HUES64 (cell line): Measurements from ENCODE around the gene RABL3.
"Not testable (repeated sequence)": the region's sequence is repeated elsewhere in the genome, so short reads cannot be mapped to it uniquely, and the experiment has no call there.

ENCODE experiments used
- H3K27ac ChIP-seq: 2 replicates; pipeline ENCODE4 v1.7.0; 2013; ENCODE audit warnings: low read depth, low read length, inconsistent platforms
- H3K27me3 ChIP-seq: 2 replicates; pipeline ENCODE4 v1.6.1; 2013; ENCODE audit warnings: mild to moderate bottlenecking, low read length; ENCODE audit not compliant: insufficient read depth
- H3K36me3 ChIP-seq: 2 replicates; pipeline ENCODE4 v1.6.1; 2013; ENCODE audit warnings: mild to moderate bottlenecking, low read length; ENCODE audit not compliant: insufficient read depth
- H3K4me1 ChIP-seq: 2 replicates; pipeline ENCODE4 v1.6.1; 2013; ENCODE audit warnings: mild to moderate bottlenecking, low read length, moderate library complexity; ENCODE audit not compliant: insufficient read depth
- H3K4me3 ChIP-seq: 2 replicates; pipeline ENCODE4 v1.5.1; 2013; ENCODE audit warnings: mild to moderate bottlenecking, low read length, moderate library complexity
- H3K9ac ChIP-seq: 2 replicates; pipeline ENCODE4 v1.6.1; 2013; ENCODE audit warnings: mild to moderate bottlenecking, low read depth, low read length
- H3K9me3 ChIP-seq: 2 replicates; pipeline ENCODE4 v1.6.1; 2013; ENCODE audit warnings: low read depth, low read length; ENCODE audit not compliant: insufficient read depth
- WGBS: fragments of 150-250, 120-280 bp; methylation state at CpG from one replicate; pipeline ENCODE4 v1.1.7; 2013; ENCODE audit warnings: missing lambda C conversion rate; 5-methylcytosine and 5-hydroxymethylcytosine counted together

Gene RABL3

DNA sequence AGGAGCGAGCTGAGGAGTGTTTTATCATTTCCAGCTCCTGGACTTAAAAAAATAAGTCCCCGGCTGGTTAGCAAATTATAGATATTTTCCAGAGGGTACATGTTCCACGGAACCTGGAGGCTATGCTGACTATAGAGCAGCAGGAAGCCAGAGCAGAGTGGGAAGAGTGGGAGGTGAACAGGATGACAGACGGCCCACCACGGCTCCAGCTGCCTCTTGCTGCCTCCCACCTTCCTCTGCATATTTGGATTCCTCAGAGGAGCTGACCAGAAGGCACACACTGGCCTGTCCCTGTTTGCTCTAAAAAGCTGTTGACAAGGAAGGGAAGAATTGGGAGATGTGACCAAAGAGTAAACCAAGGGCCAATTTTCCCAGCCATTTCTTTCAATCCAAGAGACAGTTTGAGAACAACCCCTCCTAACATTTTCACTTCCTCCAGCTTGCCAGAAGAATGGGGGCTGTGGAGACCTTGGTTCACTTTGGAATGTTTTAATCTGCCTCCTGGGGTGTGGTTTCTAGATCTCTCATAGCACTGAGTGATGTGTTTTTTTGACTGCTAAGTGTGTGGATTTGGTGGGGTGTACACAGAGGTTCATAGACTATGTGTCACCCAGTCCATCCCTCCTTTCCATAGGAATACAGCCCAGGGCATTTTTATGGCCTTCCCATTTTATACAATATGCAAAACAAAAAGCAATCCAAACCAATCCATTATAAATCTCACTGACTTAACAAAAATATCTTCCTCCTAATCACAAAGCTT is 97.1 kb downstream of the RABL3 start:
- Histone ChIP-seq H3K9ac (no peak overlapping the region), H3K36me3 (no peaks in the 10 kb centered on the region), H3K9me3 (no peaks in the 10 kb centered on the region), H3K4me3 (no peak overlapping the region), H3K27me3 (no peaks in the 10 kb centered on the region), H3K4me1 (no peaks in the 10 kb centered on the region), H3K27ac (no peak overlapping the region)
- 81% methylated on average over 5 of the region's 5 CpGs for WGBS

DNA sequence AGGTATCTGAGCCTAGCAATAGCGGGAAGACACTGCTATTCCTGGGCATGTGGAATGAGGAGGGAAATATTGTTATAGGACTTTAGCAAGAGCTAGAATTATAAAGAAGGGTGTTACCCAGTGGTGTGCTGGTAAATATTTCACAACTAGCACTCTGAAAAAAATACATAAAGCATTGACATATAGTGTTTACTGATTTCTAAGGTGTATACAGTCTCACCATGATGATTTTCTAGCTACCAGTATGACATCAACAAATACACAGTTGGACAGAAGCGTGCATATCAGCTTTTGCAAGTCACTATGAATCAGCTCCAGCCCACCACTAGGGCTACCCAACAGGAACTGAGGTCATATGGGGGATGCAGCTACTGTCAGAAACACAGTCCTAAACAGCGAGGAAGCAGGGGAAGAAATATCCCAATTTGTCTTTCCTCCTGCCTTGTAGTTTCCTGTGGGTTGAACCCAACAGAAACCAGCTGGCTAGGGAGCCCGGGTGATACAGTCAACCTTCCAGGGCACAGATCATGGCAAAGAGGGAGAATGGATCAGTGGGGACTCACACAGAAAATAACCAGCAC is 99.9 kb downstream of the RABL3 start:
- H3K9me3 ChIP-seq = no peaks in the 10 kb centered on the region
- no peak overlapping the region for H3K27ac ChIP-seq
- H3K36me3 ChIP-seq = no peaks in the 10 kb centered on the region
- H3K9ac ChIP-seq = no peak overlapping the region
- 92% methylated on average over 4 of the region's 4 CpGs for WGBS
- H3K4me1 ChIP-seq = no peaks in the 10 kb centered on the region
- no peak overlapping the region for H3K4me3 ChIP-seq
- no peaks in the 10 kb centered on the region for H3K27me3 ChIP-seq

DNA sequence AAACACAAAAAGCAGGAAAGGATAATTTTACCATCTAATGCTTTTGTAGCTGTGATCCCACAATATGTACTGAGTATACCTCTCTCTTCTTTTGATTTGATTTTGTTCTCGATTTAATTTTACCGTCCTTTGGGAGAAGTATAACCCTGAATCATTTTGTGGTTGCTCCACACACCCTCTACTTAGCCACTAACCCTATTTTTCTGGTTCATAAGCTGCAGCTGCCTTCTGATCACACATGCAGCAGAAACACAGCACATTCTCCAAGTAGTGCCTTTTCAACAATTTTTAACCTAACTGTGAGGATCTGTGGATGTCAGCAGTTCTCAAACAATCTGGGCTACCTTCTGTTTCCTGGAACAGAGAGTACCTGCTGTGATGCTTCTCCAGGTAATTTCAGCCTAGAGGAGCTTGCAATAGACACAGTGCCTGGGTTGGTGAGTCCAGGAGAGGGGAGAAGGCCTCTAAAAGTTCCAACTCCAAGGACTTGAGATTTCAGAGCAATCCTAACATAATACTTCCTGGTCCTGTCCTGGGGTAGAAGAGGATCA is 100.5 kb downstream of the RABL3 start:
- Histone ChIP-seq H3K27ac (no peak overlapping the region), H3K27me3 (no peaks in the 10 kb centered on the region), H3K36me3 (no peaks in the 10 kb centered on the region), H3K9ac (no peak overlapping the region), H3K4me1 (no peaks in the 10 kb centered on the region), H3K4me3 (no peak overlapping the region), H3K9me3 (no peaks in the 10 kb centered on the region)
- 99% methylated on average over 2 of the region's 2 CpGs for WGBS

DNA sequence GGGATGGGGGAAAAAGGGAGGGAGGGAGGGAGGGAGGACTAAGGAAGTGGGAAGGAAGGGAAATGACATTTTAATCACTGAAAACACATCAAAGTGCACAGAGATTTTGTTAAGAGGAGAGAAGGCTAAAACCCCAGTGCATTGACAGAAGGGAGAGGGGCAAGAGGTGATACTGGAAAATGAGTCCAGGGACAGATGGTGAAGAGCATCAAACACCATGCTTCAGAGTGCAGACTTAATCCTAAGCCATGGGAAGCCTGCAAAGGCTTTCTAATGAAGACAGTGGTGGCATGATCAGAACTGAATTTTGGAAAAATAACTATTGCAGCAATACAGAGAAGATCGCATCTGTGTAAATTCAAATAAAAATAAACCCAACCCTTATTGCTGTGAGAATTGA is 102.1 kb downstream of the RABL3 start:
- H3K27me3 ChIP-seq = no peaks in the 10 kb centered on the region
- no CpG with 5 or more reads among the region's 1 CpG for WGBS
- H3K4me1 ChIP-seq = no peaks in the 10 kb centered on the region
- H3K9ac ChIP-seq = no peak overlapping the region
- H3K27ac ChIP-seq = no peak overlapping the region
- no peak overlapping the region for H3K4me3 ChIP-seq
- H3K36me3 ChIP-seq = no peaks in the 10 kb centered on the region
- no peaks in the 10 kb centered on the region for H3K9me3 ChIP-seq

DNA sequence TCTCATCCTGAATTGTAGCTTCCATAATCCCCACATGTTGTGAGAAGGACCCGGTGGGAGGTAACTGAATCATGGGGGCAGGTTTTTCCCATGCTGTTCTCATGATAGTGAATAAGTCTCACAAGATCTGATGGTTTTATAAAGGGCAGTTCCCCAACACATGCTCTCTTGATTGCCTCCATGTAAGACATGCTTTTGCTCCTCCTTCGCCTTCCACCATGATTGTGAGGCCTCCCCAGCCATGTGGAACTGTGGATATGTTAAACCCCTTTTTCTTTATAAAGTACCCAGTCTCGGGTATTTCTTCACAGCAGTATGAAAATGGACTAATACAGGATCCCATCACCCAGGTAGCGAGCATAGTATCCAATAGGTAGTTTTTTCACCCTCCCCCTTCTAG is 103.5 kb downstream of the RABL3 start:
- H3K9ac ChIP-seq, H3K27me3 ChIP-seq, H3K4me1 ChIP-seq, H3K36me3 ChIP-seq, H3K9me3 ChIP-seq, H3K4me3 ChIP-seq, H3K27ac ChIP-seq: not testable (repeated sequence)
- 93% methylated on average over 4 of the region's 4 CpGs for WGBS

DNA sequence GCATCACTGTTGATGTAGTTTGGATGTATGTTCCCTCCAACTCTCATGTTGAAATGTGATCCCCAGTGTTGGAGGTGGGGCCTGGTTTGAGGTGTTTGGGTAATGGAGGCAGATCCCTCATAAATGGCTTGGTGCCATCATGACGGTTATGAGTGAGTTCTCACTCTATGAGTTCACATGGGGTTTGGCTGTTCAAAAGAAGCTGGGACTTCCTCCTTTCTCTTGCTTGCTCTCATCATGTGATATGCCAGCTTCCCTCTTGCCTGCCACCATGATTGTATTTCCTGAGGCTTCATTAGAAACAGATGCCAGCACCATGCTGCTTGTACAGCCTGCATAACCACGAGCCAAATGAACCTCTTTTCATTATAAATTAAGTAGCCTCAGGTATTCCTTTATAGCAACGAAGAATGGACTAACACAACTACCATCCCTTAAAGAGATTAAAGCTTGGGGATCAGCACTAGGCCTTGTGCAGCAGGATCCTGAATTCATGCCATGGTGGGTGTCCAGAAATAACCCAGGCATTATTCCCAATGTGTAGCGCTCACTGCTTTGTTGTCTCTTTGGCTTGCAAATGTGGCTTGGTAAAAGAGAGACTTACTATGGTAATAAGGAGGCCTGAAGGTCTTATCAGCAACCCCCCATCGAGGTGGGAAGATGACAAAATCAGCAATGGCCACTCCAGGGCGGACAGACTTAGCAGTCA is 104.3 kb downstream of the RABL3 start:
- 87% methylated on average over 6 of the region's 6 CpGs for WGBS
- H3K9ac ChIP-seq = no peak overlapping the region
- no peak overlapping the region for H3K4me3 ChIP-seq
- H3K27ac ChIP-seq = no peak overlapping the region
- no peaks in the 10 kb centered on the region for H3K27me3 ChIP-seq
- H3K36me3 ChIP-seq = no peaks in the 10 kb centered on the region
- no peaks in the 10 kb centered on the region for H3K9me3 ChIP-seq
- no peaks in the 10 kb centered on the region for H3K4me1 ChIP-seq

DNA sequence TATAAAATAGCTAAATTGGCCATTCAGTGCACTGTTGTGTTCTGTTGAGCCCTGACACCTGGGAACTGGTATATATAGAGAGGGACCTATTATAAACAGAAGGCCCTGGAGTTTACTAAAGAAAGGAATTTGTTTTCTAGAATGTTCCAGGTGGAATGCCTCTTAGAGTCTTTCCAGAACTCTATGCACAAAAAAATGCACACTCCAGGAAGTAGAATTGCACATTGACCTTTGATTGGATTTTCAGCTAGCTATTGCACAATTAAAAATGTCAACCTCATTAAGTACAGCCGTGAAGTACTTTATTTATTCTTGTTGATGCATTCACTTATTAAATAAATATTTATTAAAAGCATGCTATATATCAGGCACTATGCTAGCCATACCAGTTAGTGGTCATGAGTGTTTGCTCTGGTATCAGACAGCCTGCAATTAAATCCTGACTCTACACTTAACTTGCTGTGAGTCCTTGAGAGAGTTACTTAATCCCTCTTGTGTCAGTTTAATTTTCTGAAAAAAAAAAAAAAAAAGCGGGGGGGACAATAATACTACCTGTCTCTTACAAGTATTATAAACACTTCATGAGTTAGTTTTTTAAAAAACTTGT is 105.4 kb downstream of the RABL3 start:
- H3K27me3 ChIP-seq = no peaks in the 10 kb centered on the region
- no peaks in the 10 kb centered on the region for H3K4me1 ChIP-seq
- no peak overlapping the region for H3K9ac ChIP-seq
- no CpG with 5 or more reads among the region's 2 CpGs for WGBS
- no peak overlapping the region for H3K4me3 ChIP-seq
- H3K36me3 ChIP-seq = no peaks in the 10 kb centered on the region
- H3K27ac ChIP-seq = no peak overlapping the region
- no peaks in the 10 kb centered on the region for H3K9me3 ChIP-seq
